Head of caudate nucleus (tissue), 42 donors: ENCODE measurements around the gene HJURP.
A peak's percentile ranks its signal among the peaks of the same experiment; 100 is the strongest.

ENCODE experiments used
- DNase-seq, 42 donors: peaks; one replicate each; pipeline versions ENCODE4 v3.0.0 to v3.0.0-alpha.2; 2020 to 2021; ENCODE audit warnings: mixed read lengths in 7 of 42
- intact Hi-C: fragments of 100-400 bp; cut with DNase I; formaldehyde crosslinking; loops from one replicate; pipeline ENCODE4 v1.15.0; 2022

Gene HJURP

GRCh38 chr2:233802132-233802815, 52.1 kb downstream of the HJURP start:
- DNase-seq: peak in 4 of 42 donors; percentile 12 to 28 (median 16)
- intact Hi-C loops: no loop called here

DNA sequence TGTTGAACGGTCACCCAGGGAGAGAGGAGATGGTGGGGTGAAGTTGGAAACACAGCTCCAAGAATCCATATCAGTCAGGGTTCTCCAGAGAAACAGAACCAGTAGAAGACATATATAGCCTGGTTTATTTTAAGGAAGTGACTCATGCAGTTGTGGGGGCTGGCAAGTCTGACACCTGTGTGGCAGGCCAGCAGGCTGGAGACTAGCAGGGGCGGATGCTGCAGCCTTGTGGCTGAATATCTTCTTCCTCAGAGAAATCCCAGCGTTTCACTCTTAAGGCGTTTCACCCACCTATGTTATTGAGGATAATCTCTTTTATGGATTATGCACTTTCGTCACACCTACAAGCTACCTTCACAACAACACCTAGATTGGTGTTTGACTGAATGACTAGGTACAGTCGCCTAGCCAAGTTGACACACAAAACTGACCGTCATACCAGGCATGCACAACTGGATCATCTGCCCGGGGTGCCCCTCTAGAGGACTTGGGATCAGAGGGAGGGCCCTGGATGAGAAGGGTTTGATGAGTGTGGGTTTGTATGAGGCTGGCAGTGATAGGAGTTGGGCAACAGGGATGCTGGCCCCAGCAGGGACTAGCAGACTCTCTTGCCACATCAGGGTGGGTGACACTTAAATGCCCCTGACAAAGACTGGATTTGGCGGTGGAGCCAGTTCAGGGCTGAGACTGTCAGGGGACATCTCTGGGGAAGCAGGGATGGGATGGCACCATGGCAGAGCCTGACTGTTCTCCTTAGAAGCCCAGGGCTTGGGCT, 52.8 kb downstream of the HJURP start:
- peak in 32 of 42 donors; percentile 3 to 81 (median 35) for DNase-seq

DNA sequence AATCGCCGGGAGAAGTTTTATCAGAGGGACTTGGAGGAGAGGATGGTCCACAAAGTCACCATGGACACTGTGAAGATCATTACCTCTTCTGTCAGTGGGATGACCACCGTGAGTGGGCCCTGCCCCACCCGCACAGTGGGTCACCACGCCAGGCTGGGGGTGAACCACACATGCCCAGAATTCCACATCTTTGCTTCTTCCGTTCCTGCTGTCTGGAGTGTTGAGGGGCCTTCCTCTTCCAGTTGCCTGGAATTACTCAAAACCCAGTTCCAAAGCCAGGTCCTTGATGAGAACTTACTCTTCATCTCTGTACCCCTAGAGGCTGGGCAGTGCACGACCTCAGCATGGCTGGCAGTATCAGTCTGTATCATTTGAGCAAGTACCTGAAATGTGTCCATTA, 54.1 kb downstream of the HJURP start:
- intact Hi-C loops: no loop called here
- peak in 5 of 42 donors; percentile 2 to 21 (median 9) for DNase-seq

More for the DNA sequence above, 52.8 kb downstream of the HJURP start:
- intact Hi-C loops: no loop called here

- intact Hi-C loops: no loop called here
- peak in 3 of 42 donors; percentile 2 to 10 (median 3) for DNase-seq
Observed at GRCh38 chr2:233799716-233800115, 54.6 kb downstream of the HJURP start.

DNA sequence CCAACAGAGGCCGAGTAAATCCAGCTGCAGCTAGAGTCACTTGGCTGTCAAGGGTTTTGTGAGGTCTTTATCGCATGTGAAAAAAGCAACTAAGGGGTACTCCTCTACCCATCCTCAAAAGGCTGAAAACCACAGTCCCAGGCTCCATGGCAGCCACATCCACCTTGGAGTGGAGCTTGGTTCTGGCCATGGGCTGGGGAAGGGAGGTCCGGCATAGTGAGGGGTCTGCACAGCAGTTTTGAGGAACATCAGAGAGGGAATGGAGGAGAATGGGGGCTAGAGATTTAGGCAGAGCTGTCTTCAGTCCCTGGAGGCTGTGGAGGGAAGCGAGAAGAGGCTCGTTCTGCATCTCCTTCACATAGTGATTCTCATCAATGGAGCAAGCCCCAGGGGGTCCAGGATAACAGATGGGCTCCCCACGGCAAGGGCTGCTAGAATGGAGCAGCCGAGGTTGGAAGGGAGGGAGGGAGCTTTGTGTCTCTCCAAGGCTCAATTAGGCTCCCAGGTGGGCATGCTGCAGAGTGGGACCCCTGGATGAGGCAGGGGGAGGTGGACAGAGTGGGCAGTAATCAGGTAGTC, 55.2 kb downstream of the HJURP start:
- DNase-seq: peak in 5 of 42 donors; percentile 7 to 26 (median 18)
- intact Hi-C loops: no loop called here

DNA sequence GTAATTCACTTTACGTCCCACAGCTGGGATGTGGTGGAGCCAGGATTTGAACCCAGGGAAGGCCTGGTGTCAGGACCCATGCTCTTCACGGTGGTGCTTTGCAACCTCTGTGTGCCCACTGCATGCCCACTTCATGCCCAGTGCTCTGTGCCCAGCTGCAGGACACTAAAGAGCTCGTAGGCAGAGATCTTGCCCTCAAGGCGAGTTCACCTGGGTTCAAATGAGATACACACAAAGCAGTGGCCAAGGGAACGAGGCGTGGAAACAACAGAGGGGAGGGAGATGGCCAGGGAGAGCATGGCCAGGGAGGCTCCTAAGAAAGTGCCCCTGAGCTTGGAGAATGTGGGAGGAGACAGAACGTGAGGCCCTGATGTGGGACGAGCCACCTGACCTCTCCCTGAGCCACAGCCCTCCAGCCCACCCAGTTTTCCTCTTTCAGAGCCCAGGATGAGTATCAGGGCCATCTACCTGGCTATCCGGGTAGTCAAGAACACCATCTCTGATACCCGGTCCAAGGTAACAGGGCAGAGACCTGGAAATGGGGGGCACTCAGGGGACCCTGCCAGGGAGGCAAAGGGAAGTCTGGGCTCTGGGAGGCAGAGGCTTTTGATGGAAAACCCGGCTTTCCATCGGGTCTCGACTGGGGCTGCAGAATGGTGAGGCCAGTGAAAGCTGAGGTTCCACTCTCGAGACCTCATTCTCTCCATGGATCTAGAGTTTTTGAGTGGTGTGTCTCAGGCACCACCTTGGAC, 55.8 kb downstream of the HJURP start:
- intact Hi-C loops: no loop called here
- peak in 7 of 42 donors; percentile 2 to 34 (median 22) for DNase-seq

DNA sequence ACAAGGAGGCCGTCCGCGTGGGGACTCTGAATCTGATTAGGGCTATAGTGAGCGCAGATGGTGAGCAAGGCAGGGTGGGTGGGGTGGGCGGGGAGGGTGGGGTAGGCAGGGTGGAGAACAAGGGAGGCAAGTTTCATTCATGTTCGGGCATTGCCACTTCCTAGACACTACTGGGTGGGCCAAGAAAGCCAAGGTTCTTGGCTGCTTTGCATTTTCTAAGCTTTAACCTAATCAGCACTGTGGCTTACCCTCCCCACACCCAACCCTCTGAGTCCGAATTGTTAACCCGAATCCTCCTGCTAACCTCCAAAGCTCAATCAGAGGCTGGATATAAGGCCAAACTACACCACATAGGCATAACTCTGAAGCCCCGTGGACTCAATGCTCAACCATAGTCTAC, 58.1 kb downstream of the HJURP start:
- intact Hi-C loops: no loop called here
- peak in 3 of 42 donors; percentile 5 to 10 (median 7) for DNase-seq

- intact Hi-C loops: no loop called here
- DNase-seq: peak in 6 of 42 donors; percentile 10 to 28 (median 24)
Observed at GRCh38 chr2:233795735-233796171, 58.6 kb downstream of the HJURP start.

GRCh38 chr2:233794128-233794658, 60.1 kb downstream of the HJURP start:
- peak in 3 of 42 donors; percentile 13 to 32 (median 28) for DNase-seq
- intact Hi-C loops: no loop called here

GRCh38 chr2:233793465-233794127, 60.7 kb downstream of the HJURP start:
- intact Hi-C loops: no loop called here
- peak in 17 of 42 donors; percentile 2 to 56 (median 18) for DNase-seq

DNA sequence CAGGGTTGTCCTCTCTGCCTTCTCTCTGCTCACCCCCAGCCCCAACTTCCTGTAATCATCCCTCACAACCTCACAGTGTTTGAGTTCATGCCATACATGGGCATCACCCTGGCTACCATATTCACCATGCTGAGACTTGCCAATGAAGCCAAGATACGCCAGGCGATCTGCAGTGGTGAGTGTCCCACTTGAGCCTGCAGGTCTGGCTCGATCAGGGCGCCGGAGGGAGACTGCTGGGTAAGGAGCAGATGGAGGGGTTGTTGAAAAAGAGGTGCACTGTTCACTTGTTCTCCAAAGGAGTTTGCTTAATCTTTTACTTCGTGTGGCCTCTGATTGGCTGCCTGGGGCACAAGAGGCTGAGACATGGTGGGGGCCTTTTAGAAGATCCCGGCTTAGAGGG, 61.6 kb downstream of the HJURP start:
- DNase-seq: peak in 2 of 42 donors; percentile 6 to 31
- intact Hi-C loops: no loop called here

GRCh38 chr2:233791883-233792329, 62.4 kb downstream of the HJURP start:
- intact Hi-C loops: no loop called here

GRCh38 chr2:233791151-233791882, 63.0 kb downstream of the HJURP start:
- peak in 2 of 42 donors; percentile 21 to 24 for DNase-seq
- intact Hi-C loops: no loop called here

More at GRCh38 chr2:233791883-233792329, 62.4 kb downstream of the HJURP start:
- peak in 1 of 42 donors; percentile 9 for DNase-seq

GRCh38 chr2:233789554-233789953, 64.8 kb downstream of the HJURP start:
- intact Hi-C loops: no loop called here

More at GRCh38 chr2:233789554-233789953, 64.8 kb downstream of the HJURP start:
- peak in 2 of 42 donors; percentile 29 to 30 for DNase-seq
